LHCN-M2 (cell line): Measurements from ENCODE around the gene IDS. TPM values are rescaled to one million over a fixed set of nuclear protein-coding genes. Genes with fewer than 3 reads are reported as not detected.

ENCODE experiments used
- DNase-seq: peaks from one replicate; pipeline ENCODE4 v3.0.0-alpha.2; 2012; ENCODE audit warnings: low read depth
- total RNA-seq: library from RNA; depleted of rRNA; stranded (reverse); fragments of >200 nt; gene quantifications from 2 replicates; pipeline ENCODE4 v1.2.3, GENCODE V29; 2014; rRNA removed

IDS gene
- total RNA-seq, 1 experiment from 2014 or later = 54.4 TPM

- DNase-seq = peak; percentile 71
Observed at GRCh38 chrX:149461746-149462145, 43.4 kb downstream of the IDS start.

- no peak for DNase-seq
Observed at GRCh38 chrX:149458586-149458985, 46.5 kb downstream of the IDS start.

- no peak for DNase-seq
Observed at GRCh38 chrX:149456476-149457245, 48.4 kb downstream of the IDS start.

- no peak for DNase-seq
Observed at GRCh38 chrX:149455934-149456333, 49.2 kb downstream of the IDS start.

- peak; percentile 63 for DNase-seq
Observed at GRCh38 chrX:149453906-149454822, 50.9 kb downstream of the IDS start.

- peak; percentile 66 for DNase-seq
Observed at GRCh38 chrX:149453030-149453429, 52.1 kb downstream of the IDS start.

- DNase-seq = no peak
Observed at GRCh38 chrX:149433451-149433850, 71.7 kb downstream of the IDS start.

- no peak for DNase-seq
Observed at GRCh38 chrX:149433051-149433450, 72.1 kb downstream of the IDS start.

Other genes starting within 250 kb of the IDS start
- gene EOLA1, start 35.7 kb upstream of the IDS start, total RNA-seq = 8.7 and 19.0 TPM in 2 replicates
- gene HSFX3, start 44.6 kb upstream of the IDS start, total RNA-seq = not detected in 2 replicates
- not detected in 2 replicates for gene MAGEA9B, start 82.2 kb upstream of the IDS start, total RNA-seq
- gene HSFX2, start 90.0 kb upstream of the IDS start, total RNA-seq = not detected in 2 replicates
- gene TMEM185A, start 126.5 kb upstream of the IDS start, total RNA-seq = 10.4 and 11.0 TPM in 2 replicates
- not detected in 2 replicates for gene MAGEA11, start 206.8 kb upstream of the IDS start, total RNA-seq